Measurements from ENCODE around the gene CCDC146. TPM values are rescaled to one million over a fixed set of nuclear protein-coding genes. Genes with fewer than 3 reads are reported as not detected.

The CCDC146 gene
- total RNA-seq, 1 experiment from 2014 or later = 0.72 TPM

DNA sequence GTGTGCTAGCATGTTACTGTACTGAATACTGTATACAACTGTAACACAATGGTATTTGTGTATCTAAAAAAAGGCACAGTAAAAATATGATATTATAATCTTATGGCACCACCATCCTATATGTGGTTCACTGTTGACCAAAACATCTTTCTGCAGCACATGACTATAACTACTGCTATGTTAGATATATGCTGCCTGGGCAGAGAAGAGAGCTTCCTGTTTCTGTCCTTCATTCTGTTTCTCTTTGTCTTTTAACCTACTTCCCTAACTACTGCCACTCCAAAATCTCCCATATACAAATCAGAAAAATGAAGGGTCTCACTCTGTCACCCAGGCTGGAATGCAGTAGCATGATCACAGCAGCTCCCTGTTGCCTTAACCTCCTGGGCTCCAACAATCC, 86.0 kb downstream of the CCDC146 start:
- Histone ChIP-seq H3K23ac (ENCODE audit: insufficient read length, low read depth, low read length) (no peak overlapping the region), H3K9ac (ENCODE audit: extremely low read depth, insufficient read length, low read length) (no peak overlapping the region), H3K27me3 (ENCODE audit: insufficient read depth, low read length) (no peaks in the 10 kb centered on the region), H2BK20ac (ENCODE audit: low read depth, low read length, poor library complexity, severe bottlenecking) (no peak overlapping the region), H2BK5ac (ENCODE audit: insufficient read length, low read length) (no peak overlapping the region), H3K9me3 (ENCODE audit: control insufficient read depth, low read depth, low read length) (peaks cover 23% of the 10 kb centered on the region), H3K79me2 (ENCODE audit: insufficient read depth, low read length) (no peaks in the 10 kb centered on the region), H3K56ac (ENCODE audit: insufficient read length, low read depth, low read length) (no peak overlapping the region), H3K4me2 (ENCODE audit: insufficient read depth, insufficient read length, low read length) (no peak overlapping the region), H4K8ac (replicated peaks; ENCODE audit: insufficient read length, low read depth, low read length) (no peak overlapping the region), H3K4me1 (ENCODE audit: insufficient read depth, low read length) (no peaks in the 10 kb centered on the region), H3K14ac (ENCODE audit: insufficient read depth, low read length) (no peak overlapping the region), H3K23me2 (ENCODE audit: insufficient read length, low read depth, low read length, poor library complexity, severe bottlenecking) (no peaks in the 10 kb centered on the region), H3K4ac (ENCODE audit: low read depth, low read length) (no peak overlapping the region), H2AFZ (ENCODE audit: low read length) (no peak overlapping the region), H4K91ac (ENCODE audit: insufficient read length, low read depth, low read length) (no peak overlapping the region), H4K20me1 (ENCODE audit: control insufficient read depth, insufficient read depth, insufficient read length) (no peaks in the 10 kb centered on the region), H2BK12ac (ENCODE audit: insufficient read length, low read depth, low read length) (no peak overlapping the region), H2BK15ac (ENCODE audit: low read depth, low read length) (no peak overlapping the region), H3K27ac (ENCODE audit: insufficient read length, low read depth, low read length) (no peak overlapping the region), H4K5ac (ENCODE audit: insufficient read length, low read depth, low read length) (no peak overlapping the region), H2BK120ac (ENCODE audit: low read depth, low read length, poor library complexity, severe bottlenecking) (no peak overlapping the region), H2AK5ac (ENCODE audit: insufficient read length, low read length) (no peak overlapping the region), H3K18ac (ENCODE audit: insufficient read length, low read depth, low read length) (no peak overlapping the region), H3T11ph (ENCODE audit: low read length) (no peak overlapping the region), H3K79me1 (ENCODE audit: insufficient read depth, low read depth, low read length, poor library complexity, severe bottlenecking) (no peaks in the 10 kb centered on the region)
- Mint-ChIP-seq H3K27me3 (ENCODE audit: low read depth) (peaks cover 2% of the 10 kb centered on the region; the same call in 1 of the 2 replicates), H3K4me1 (no peaks in the 10 kb centered on the region), H3K27ac (no peak overlapping the region), H3K4me3 (no peak overlapping the region), H3K36me3 (ENCODE audit: insufficient read depth in 1 of 3, low read depth in 3 of 3) (peaks cover 15 to 24% (median 22%) of the 10 kb centered on the region in 3 experiments), H3K9me3 (peaks cover 32% of the 10 kb centered on the region in 2 experiments)
- TF ChIP-seq, protein P1, sequence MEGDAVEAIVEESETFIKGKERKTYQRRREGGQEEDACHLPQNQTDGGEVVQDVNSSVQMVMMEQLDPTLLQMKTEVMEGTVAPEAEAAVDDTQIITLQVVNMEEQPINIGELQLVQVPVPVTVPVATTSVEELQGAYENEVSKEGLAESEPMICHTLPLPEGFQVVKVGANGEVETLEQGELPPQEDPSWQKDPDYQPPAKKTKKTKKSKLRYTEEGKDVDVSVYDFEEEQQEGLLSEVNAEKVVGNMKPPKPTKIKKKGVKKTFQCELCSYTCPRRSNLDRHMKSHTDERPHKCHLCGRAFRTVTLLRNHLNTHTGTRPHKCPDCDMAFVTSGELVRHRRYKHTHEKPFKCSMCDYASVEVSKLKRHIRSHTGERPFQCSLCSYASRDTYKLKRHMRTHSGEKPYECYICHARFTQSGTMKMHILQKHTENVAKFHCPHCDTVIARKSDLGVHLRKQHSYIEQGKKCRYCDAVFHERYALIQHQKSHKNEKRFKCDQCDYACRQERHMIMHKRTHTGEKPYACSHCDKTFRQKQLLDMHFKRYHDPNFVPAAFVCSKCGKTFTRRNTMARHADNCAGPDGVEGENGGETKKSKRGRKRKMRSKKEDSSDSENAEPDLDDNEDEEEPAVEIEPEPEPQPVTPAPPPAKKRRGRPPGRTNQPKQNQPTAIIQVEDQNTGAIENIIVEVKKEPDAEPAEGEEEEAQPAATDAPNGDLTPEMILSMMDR (conservative IDR thresholded peaks at IDR 0.05) = no peak
- DNase-seq = no peak

Data from H9 (cell line).